NCI-H69 (cell line): ENCODE data around the gene GNAL.

Source experiments
- DNase-seq: peaks from one replicate; lab custom pipeline; 2025; lab: John Stamatoyannopoulos, UW

The GNAL gene

DNA sequence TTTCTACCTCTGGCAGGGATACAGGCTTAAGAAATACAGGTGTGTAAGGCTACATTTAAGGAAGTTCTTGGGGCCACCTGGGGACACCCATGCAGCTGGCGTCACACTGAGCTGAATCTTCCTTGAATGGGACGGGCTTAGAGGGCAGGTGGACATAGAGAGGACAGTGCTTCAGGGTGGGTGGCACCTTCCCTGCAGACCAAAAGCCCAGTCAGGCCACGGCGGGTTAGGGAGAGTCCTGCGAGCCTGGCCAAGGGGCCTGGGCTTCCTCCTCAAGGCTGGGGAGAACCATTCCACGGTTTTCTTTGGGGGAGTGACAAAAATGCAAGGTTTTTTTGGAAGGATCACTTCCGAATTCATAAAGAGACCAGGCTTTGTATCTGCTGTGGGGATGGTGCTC lies 73.4 kb downstream of the GNAL start:
- no peak for DNase-seq

DNA sequence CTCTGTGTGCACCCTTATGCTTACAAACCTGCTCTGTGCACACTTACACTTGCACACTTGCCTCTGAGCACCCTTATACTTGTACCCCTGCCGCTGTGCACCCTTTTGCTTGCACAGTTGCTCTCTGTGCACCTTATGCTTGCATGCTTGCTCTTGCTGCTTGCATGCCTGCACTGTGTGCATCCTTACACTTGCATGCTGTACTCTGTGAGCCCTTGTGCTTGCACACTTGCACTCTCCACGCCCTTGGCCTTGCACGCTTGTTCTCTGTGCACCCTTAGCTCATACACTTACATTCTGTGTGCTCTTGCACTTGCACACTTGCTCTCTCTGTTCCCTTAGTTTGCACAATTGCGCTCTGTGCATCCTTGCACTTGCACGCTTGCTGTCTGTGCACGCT lies 78.3 kb downstream of the GNAL start:
- no peak for DNase-seq

GRCh38 chr18:11767935-11768334 lies 78.9 kb downstream of the GNAL start:
- DNase-seq: no peak

GRCh38 chr18:11775436-11776174 lies 86.5 kb downstream of the GNAL start:
- DNase-seq: no peak

DNA sequence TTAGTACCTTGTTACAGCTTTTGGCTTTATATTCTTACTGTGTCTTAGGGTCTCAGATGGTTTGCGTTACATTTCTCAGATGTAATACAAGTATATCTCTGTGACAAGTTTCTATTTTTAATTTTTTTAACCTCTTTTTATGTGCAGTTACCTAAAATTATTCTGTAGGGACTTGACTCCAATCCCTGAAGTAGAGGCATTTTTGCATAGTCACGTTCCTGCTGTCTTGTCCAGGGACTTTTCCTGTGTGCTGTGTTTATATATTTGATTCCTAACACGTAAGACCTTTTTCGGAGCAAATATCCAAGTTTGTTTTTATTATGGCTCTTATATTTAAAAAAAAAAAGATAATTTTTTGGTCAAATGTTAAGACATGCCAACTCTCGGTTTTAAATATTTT lies 91.0 kb downstream of the GNAL start:
- no peak for DNase-seq

- DNase-seq: no peak
Measured at GRCh38 chr18:11783716-11784331, 94.8 kb downstream of the GNAL start.

GRCh38 chr18:11784674-11785304 lies 95.7 kb downstream of the GNAL start:
- no peak for DNase-seq

GRCh38 chr18:11785444-11786055 lies 96.5 kb downstream of the GNAL start:
- DNase-seq: no peak

DNA sequence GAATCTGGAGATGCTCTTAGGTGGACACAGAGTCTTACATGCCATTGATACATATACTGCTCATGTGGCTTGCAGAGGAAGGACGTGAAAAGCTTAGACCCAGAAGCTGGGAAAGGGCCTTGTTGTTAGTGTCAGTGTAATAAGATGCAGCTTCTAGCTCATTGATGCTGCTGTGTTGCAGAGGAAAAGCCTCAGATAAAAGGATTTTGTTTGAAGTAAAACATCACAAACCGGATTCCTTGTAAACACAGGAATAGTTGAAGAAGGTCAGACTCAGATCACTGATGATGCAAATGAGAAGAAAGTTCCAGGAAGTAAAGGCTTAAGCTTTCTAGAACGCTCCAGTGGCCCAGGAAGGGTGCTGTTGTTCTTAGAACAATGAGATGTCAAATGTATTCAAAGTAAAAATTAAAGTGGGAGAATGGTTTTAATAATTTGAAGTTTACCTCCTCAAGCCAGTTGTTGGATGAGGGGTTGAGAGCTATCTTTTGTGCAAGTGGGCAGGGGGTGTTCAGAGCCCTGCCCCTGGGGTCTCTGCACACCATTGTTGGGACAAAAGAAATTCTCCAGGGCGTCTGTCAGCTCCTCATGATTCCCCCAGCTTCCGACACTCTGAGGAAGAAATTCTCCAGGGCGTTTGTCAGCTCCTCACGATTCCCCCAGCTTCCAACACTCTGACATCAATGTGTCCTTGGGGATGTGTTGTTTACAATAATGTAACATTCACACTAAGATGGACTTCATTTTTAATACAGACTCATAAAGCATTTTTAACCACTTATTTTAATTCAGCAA lies 100.8 kb downstream of the GNAL start:
- no peak for DNase-seq

- no peak for DNase-seq
Measured at GRCh38 chr18:11791131-11791530, 102.1 kb downstream of the GNAL start.

DNA sequence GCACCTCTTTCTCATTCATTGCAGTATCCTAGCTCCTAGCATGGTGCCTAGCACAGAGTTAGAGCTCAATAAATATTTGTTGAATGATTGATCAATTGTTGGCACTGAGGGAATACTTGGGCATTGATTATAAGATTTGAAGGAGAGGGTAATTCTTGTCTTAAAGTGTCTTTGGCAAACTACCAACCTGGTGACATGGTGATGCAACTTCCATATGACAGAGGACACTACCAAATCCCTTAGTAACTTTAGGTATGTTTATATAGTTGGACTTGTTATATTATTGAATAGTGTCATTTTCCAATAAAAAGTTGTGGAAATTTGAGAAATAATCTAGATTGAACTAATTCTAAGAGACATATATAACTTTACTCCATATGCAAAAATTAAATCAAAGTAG lies 103.6 kb downstream of the GNAL start:
- DNase-seq: no peak

DNA sequence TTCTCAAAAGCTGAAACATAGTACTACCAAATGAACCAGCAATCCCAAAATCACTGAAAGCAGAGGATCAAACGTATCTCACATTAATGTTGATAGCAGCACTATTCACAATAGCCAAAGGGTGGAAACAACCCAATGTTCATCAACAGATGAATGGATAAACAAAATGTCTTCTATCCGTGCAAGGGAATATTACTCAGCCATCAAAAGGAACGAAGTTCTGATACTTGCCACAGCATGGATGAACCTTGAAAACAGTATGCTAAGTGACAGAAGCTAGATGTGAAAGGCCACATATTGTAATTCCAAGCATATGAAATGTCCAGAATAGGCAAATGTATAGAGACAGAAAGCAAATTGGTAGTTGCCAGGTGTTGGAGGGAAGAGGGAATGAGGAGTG lies 105.1 kb downstream of the GNAL start:
- DNase-seq: no peak

DNA sequence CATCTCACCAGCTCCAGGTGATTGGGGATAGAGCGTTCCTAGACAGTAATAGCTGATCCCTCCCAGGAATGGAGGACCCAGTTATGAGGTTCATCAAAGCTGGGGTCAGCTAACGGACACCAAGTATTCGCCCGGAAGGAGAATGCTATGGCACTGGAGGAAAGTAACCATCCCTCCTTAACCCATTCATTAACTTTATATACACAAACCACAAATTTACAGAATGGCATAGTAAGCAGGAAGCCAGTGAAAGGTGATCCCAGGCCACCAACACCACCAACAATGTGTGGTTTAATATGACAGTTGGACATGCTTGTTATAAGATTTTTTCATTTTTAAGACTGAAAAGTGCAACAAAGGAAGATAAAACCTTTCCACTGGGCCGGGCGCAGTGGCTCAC lies 106.9 kb downstream of the GNAL start:
- no peak for DNase-seq

GRCh38 chr18:11798271-11798670 lies 109.2 kb downstream of the GNAL start:
- no peak for DNase-seq

DNA sequence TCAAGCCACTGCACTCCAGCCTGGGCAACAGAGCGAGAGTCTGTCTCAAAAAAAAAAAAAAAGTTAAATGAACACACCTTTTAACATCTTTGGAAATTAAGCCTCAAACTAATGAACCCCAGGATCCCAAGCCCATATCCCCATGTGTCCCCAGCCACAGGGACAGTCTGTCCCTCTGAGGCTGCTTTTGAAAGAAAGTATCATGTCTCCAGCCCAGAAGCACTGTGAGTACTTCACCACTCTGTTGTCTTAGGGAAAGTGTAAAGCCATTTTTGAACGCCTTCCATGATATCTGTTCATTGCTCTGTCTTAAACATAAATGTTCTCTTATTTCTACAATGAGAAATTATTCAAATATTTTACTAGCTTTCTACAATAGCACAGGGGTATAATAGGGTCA lies 110.0 kb downstream of the GNAL start:
- no peak for DNase-seq

DNA sequence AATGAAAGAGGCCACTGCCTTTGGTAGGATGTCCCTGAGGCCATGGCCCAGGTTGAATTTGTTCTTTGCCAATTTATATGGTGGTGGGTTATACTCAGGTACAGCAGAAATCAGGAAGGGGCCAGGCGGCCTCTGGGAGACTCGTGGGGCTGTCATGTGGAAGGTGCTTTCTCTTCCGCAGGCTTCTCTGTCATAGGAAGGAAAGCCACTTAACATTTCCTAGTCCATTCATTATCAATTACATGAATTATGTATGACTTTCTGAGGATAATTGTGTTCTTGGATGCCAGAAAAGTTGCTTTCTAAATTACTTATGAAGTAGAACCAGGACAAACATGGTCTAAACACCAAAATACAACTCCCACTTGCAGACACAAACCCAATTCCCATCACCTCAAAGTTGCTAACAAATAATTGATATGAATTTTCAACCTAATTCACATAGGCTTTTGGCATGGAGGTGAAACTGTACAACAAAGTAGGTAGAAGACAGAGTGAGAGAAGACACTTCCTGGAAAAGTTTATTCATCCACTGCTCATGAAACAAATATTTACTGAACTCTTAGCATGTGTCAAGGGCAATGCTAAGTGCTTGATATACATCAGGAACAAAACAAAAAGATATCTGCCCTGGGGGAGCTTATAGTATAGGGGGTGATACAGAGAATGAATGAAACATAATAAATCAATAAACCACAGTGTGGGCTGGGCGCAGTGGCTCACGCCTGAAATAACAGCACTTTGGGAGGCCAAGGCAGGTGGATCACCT lies 111.7 kb downstream of the GNAL start:
- no peak for DNase-seq

- DNase-seq: no peak
Measured at GRCh38 chr18:11801573-11801972, 112.5 kb downstream of the GNAL start.

DNA sequence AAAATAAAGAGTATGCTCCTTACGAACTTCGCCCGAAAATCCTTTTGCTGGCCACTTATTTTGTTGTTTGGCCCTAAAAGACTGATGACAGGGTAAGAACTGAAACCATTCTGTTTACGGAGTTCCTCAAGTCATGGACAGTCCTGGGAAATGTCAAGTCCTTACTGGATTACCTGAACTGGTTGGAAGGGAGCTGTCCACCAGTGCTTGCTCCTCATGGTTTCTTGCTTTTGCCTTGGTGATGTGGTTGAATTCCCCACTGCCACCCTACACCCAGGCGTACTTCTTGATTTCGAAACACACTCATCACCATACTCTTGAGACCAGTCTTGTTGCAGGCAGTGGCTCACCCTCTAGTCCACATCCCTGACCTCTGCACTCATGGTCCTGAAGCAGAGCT lies 113.1 kb downstream of the GNAL start:
- DNase-seq: no peak

GRCh38 chr18:11802586-11802985 lies 113.5 kb downstream of the GNAL start:
- no peak for DNase-seq

GRCh38 chr18:11807233-11807632 lies 118.2 kb downstream of the GNAL start:
- DNase-seq: no peak
